Activated naive CD4-positive, alpha-beta T cell treated with anti-CD3 and anti-CD28 coated beads for 36 hours (primary cell): ENCODE measurements around the gene PRAC1. TPM values are rescaled to one million over a fixed set of nuclear protein-coding genes. Genes with fewer than 3 reads are reported as not detected.

Source experiments
- CTCF ChIA-PET: fragments of 350-600 bp; sonication (Branson Sonifier 250); formaldehyde crosslinking; loops from one replicate; lab custom pipeline; 2021; ENCODE audit warnings: antibody characterized with exemption; lab: Charles Lee
- DNase-seq: peaks from one replicate; pipeline ENCODE4 v3.0.0-alpha.2; 2020
- H3K27ac Mint-ChIP-seq: one replicate; pipeline ENCODE4 v1.8.0; 2021; ENCODE audit warnings: mild to moderate bottlenecking, mixed read lengths
- H3K27me3 Mint-ChIP-seq: one replicate; pipeline ENCODE4 v1.8.0; 2021; ENCODE audit warnings: low read depth, mixed read lengths
- H3K36me3 Mint-ChIP-seq: one replicate; pipeline ENCODE4 v1.8.0; 2021; ENCODE audit warnings: low read depth, mixed read lengths
- H3K4me1 Mint-ChIP-seq: one replicate; pipeline ENCODE4 v1.8.0; 2021; ENCODE audit warnings: low read depth, mixed read lengths
- H3K4me3 Mint-ChIP-seq: one replicate; pipeline ENCODE4 v1.8.0; 2021; ENCODE audit warnings: mild to moderate bottlenecking, moderate library complexity, mixed read lengths
- H3K9me3 Mint-ChIP-seq: one replicate; pipeline ENCODE4 v1.8.0; 2021; ENCODE audit warnings: mixed read lengths
- intact Hi-C: fragments of 100-400 bp; cut with micrococcal nuclease; formaldehyde crosslinking; loops from one replicate; pipeline ENCODE4 v1.15.1; 2023
- total RNA-seq, 2 experiments: library from RNA; stranded (reverse); gene quantifications; one replicate each; pipeline ENCODE4 v1.2.3, GENCODE V29; 2021

PRAC1 gene
- total RNA-seq, 2 experiments from 2014 or later, result not detected

DNA sequence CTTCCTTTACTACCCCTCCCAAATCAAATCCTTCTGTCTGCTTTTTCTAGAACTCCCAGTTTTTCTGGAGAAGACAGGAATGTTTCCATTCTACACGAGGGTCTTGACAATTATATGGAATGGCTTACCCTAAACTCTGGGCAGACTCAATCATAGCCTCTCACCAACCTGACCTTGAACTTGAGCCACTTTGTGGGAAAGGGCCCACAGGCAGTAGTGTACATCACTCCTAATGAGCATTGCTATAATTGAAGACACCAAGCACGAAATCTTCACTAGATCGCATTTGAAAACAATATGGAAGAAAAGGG, 7.9 kb upstream of the PRAC1 start:
- intact Hi-C loops, result no loop called here
- CTCF ChIA-PET, result no interaction called here

DNA sequence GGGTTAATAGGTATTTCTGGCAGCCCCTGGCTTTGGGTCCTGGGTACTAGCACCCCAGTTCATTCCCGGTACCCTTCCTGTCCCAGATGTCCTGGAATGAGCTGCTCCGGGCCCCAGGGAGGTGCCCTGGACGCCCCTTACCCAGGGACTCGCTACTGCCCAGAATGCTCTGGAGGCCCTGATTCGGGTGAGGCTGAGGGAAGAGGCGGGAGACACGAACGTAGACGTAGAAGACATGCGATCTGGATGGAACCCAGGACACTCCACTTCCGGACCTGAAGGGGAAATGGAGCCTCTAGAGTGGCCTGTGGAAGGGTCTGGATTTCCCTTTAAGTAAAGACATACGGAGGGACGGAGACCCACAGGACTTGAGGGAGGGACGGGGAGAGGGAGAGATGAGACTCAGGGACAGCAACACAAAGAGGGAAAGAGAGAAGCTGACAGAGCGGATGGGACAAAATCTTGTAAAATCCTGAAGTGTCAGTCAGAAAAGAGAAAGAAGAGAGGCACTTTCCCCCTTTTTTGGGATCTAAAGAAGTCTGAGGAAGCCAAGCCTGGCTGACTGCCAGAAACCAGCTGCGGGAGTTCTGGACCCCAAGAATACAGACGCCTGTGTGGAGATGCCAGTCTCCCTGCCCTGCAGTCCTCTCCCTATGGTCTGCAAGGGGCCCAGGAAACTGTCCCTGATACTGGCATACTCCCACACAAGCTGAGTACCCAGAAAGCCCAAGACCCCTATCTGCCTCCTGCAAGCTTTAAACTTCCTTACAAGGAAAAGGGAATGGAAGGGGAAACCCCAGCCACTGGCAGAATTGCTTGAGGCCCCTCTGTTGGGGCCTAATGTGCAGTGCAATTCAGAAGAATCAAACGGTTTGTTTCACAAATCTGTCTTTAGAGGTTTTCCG, 7.3 kb upstream of the PRAC1 start:
- H3K27me3 Mint-ChIP-seq, result peaks cover 86% of the 10 kb centered on the region
- no peaks in the 10 kb centered on the region for H3K36me3 Mint-ChIP-seq
- DNase-seq, result no peak
- H3K4me1 Mint-ChIP-seq, result peaks cover 37% of the 10 kb centered on the region
- no peak overlapping the region for H3K4me3 Mint-ChIP-seq
- intact Hi-C loops, result loop anchor here (10.0 kb wide), 1 partner anchor 265 kb away; the partner anchor contains the start of gene IGF2BP1
- CTCF ChIA-PET, result no interaction called here
- no peaks in the 10 kb centered on the region for H3K9me3 Mint-ChIP-seq
- H3K27ac Mint-ChIP-seq, result no peak overlapping the region

More for the DNA sequence above, 7.9 kb upstream of the PRAC1 start:
- Mint-ChIP-seq H3K36me3 (no peaks in the 10 kb centered on the region), H3K27ac (no peak overlapping the region), H3K4me1 (peaks cover 31% of the 10 kb centered on the region), H3K4me3 (no peak overlapping the region), H3K9me3 (no peaks in the 10 kb centered on the region), H3K27me3 (peaks cover 87% of the 10 kb centered on the region)
- no peak for DNase-seq

DNA sequence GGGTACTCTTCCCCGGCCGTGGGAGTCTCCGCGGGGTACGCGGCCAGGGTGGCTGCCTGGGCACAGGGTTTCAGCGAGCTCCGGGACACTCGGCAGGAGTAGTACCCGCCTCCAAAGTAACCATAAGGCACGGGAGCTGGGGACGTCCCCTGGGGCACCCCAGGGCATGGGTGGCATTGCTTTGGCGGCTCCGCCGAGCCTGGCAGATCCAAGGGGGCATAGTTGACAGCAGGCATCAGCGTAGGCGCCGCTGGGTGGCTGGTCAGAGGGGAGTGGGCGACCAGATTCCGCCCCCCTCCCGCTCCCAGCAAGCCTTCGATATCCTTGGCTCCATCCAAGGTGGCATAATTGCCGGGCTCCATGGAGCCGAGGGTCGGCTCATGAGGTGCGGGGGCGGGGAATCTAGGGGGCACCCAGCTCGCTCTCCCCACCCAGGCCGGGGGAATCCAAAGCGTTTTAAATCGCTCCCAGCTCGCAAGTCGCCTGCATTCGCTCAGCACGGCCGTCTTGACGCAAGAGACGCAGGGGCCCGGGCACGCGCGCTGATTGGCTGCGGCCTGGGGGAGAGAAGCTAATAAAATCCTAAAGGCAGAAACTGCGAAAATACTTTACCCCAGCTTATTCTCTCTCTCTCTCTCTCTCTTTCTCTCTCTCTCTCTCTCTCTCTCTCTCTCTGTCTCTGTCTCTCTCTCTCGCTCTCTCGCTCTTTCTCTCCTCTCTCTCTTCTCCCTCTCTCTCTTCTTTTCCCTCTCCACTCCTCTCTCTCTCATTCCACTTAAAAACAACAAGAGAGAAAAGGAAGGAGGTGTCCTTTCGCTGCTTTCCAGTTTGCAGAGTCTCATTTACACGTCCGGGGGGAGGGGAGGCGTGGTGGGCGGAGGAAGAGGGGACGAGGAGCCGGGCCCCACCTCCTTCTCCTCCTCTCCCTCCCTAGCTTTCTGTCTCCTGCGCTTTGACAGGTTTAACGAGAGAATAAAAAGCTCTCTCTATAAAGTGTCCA, 6.2 kb upstream of the PRAC1 start, which contains the start of gene HOXB13:
HOXB13 (minus strand) TSS at position 519 of the 1,000 bp plus-strand sequence; CDS start at position 362, 157 bp downstream.
- CTCF ChIA-PET, result interaction anchor here (0.7 to 1.5 kb wide), 5 partner anchors 9 to 156 kb away, joined by 3 to 5 read pairs (median 3); no protein-coding TSS in a partner anchor
- peak; percentile 56 for DNase-seq
- peaks cover 85% of the 10 kb centered on the region for H3K27me3 Mint-ChIP-seq
- peaks cover 40% of the 10 kb centered on the region for H3K4me1 Mint-ChIP-seq
- no peaks in the 10 kb centered on the region for H3K9me3 Mint-ChIP-seq
- intact Hi-C loops, result loop anchor here (10.0 kb wide), 1 partner anchor 266 kb away; the partner anchor contains the start of gene IGF2BP1
- no peaks in the 10 kb centered on the region for H3K36me3 Mint-ChIP-seq
- no peak within 1 kb of the TSS for H3K27ac Mint-ChIP-seq
- H3K4me3 Mint-ChIP-seq, result peak within 1 kb of the TSS; percentile 58

DNA sequence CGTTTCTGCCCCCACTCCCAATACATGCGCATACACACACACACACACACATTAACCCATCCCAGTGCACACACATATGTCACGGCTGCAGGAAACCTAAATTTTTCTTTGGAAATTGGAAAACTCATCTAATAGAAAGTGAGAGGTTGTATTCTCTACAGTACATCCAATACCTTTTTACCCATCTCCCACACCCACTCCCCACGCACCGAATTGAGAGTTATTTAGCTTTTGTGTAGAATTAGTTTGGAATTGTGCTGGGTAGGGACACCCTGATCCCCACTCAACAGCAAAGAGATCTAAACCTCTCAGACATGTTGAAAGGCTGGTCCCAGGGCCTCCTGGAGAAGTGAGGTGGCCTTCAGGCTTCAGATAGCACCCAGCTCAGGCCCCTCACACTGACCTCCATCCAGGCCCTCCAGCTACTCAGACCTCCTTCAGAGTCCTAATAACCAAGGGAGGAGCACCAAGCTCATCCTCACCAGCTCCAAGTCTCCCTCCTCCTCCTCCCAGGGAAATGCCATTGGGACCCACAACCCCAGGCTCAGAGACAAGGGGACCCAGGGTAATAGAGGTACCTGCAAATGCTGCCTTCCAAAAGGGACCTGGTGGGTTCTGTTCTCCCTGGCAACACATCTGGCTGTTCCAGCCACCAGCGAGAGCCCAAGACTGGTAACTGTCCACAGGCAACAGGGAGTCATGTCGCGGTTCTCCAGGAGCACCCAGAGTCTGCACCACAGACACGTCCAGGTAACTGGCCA, 5.3 kb upstream of the PRAC1 start:
- Mint-ChIP-seq H3K4me3 (no peak overlapping the region), H3K9me3 (no peaks in the 10 kb centered on the region), H3K27me3 (peaks cover 85% of the 10 kb centered on the region), H3K36me3 (no peaks in the 10 kb centered on the region), H3K27ac (no peak overlapping the region), H3K4me1 (peaks cover 43% of the 10 kb centered on the region)
- no peak for DNase-seq
- CTCF ChIA-PET, result interaction anchor here (1.3 to 1.5 kb wide), 2 partner anchors 8 to 24 kb away, joined by 4 to 5 read pairs; no protein-coding TSS in a partner anchor
- intact Hi-C loops, result loop anchor here (10.0 kb wide), 1 partner anchor 267 kb away; the partner anchor contains the start of gene IGF2BP1

DNA sequence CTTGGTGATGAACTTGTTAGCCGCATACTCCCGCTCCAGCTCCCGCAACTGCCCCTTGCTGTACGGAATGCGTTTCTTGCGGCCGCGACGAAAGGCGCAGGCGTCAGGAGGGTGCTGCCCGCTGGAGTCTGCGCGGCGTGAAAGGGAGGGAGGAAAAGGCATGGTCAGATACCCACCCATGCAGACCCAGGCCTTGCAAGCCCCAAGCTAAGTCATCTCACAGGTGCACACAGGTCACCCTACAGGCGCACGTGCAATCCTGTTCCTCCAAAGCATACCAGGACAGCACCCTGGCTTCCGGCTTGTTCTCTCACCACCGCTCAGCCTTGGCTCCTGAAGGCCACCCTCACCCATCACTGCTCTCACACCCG, 4.6 kb upstream of the PRAC1 start:
- H3K27me3 Mint-ChIP-seq, result peaks cover 85% of the 10 kb centered on the region
- intact Hi-C loops, result loop anchor here (10.0 kb wide), 1 partner anchor 268 kb away; the partner anchor contains the start of gene IGF2BP1
- no peak overlapping the region for H3K4me3 Mint-ChIP-seq
- no peak overlapping the region for H3K27ac Mint-ChIP-seq
- no peaks in the 10 kb centered on the region for H3K36me3 Mint-ChIP-seq
- no peak for DNase-seq
- CTCF ChIA-PET, result interaction anchor here (0.6 to 4.1 kb wide), 8 partner anchors 7 to 153 kb away, joined by 3 to 64 read pairs (median 4); no protein-coding TSS in a partner anchor
- peaks cover 42% of the 10 kb centered on the region for H3K4me1 Mint-ChIP-seq
- no peaks in the 10 kb centered on the region for H3K9me3 Mint-ChIP-seq

DNA sequence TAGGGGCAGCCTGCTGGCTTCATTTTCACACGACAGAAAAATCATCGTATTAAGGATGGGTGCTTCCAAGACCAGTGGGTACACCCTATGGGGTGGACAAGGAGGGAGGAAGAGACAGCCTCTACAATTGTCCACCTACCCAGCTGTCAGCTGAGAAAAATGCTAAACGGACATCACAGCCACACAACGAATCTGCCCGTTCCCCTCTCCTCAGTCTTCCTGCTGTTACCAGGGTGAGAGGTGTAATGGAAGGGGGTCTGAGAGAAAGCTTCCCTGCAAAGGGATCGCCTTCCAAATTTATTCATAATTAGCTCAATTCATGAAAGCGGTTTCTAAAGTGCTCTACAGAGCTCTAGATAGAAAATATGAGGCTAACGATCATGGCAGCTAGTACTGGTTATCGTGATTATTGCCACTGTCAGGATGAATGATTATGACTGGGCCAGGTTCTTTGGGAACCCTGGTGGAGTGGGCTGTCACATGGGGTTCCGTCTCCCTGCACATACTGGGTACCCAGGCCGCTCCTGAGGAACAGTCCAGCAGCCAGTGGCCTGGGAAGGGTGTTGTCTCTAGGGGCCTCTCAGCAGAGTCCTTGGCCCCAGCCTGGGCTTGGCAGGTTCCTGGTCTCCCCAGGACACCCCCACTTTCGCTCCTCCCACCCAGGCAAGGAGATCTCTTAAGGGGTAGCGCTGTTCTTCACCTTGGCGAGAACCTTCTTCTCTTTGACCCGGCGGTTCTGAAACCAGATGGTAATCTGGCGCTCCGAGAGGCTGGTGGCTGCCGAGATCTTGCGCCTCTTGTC, 4.0 kb upstream of the PRAC1 start:
- intact Hi-C loops, result loop anchor here (10.0 kb wide), 1 partner anchor 268 kb away; the partner anchor contains the start of gene IGF2BP1
- no peaks in the 10 kb centered on the region for H3K36me3 Mint-ChIP-seq
- CTCF ChIA-PET, result interaction anchor here (0.6 to 4.1 kb wide), 11 partner anchors 20 to 156 kb away, joined by 3 to 64 read pairs (median 4); no protein-coding TSS in a partner anchor
- H3K27me3 Mint-ChIP-seq, result peaks cover 88% of the 10 kb centered on the region
- no peaks in the 10 kb centered on the region for H3K9me3 Mint-ChIP-seq
- H3K27ac Mint-ChIP-seq, result no peak overlapping the region
- H3K4me1 Mint-ChIP-seq, result peaks cover 42% of the 10 kb centered on the region
- H3K4me3 Mint-ChIP-seq, result no peak overlapping the region
- DNase-seq, result no peak

DNA sequence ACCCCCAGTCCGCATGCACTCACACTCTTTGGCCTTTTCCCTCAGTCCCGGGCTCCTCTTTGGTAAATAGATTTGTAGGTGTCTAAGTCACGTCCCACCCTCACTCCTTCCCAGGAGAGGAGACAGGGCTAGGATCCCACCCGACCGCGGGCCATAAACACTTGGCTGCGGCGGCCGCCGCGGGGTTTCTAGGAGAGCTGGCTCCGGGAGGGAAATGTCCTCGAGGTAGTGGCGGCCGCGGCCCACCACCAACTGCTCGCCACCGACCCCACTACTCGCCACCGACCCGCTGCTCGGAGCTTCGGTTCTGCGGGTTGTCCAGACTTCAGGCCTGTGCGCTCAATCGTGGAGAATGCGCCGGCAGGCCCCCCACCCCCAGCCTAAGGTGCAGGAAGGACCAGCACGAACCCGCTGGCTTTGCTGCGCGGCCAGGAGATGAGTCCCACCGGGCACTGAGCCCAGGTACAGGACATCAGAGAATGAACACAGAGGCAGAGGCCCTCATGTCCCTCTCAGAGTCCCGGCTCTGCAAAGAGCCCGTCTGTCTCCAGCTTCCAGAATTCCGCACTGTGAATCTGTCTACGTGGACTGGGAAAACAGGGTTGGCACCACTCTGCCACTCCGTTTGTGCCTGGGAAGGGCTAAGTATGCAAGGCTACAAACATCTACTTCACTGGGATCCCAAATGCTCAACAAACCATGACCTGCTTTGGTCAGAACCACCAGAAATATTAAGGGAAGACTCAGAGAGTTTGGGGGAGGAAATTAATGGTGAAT, 3.2 kb upstream of the PRAC1 start:
- Mint-ChIP-seq H3K27me3 (peaks cover 92% of the 10 kb centered on the region), H3K36me3 (no peaks in the 10 kb centered on the region), H3K4me1 (peaks cover 42% of the 10 kb centered on the region), H3K9me3 (no peaks in the 10 kb centered on the region), H3K4me3 (peak overlapping the region; percentile 36), H3K27ac (no peak overlapping the region)
- no peak for DNase-seq
- CTCF ChIA-PET, result interaction anchor here (0.6 to 4.1 kb wide), 24 partner anchors 9 to 159 kb away, joined by 3 to 64 read pairs (median 8); no protein-coding TSS in a partner anchor
- intact Hi-C loops, result loop anchor here (2.0 to 10.0 kb wide), 3 partner anchors 23 to 269 kb away; partner anchors contain the start of gene IGF2BP1

DNA sequence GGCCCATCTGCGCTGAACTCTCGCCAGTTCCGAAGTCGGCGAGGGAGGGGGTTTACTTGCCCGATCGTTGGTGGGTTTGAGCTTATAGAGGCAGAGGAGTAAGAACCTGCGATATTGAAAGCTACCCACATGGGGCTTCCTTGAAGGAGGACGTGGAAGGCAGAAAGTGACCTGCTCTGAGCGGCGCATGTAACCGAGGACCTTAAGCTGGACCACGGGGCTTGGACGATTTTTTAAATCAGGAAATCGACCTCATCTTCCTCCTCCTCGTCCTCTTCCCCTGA, 2.6 kb upstream of the PRAC1 start:
- DNase-seq, result no peak
- Mint-ChIP-seq H3K4me3 (peak overlapping the region; percentile 36), H3K27me3 (peaks cover 92% of the 10 kb centered on the region), H3K36me3 (no peaks in the 10 kb centered on the region), H3K27ac (no peak overlapping the region), H3K4me1 (peaks cover 43% of the 10 kb centered on the region), H3K9me3 (no peaks in the 10 kb centered on the region)
- intact Hi-C loops, result loop anchor here (2.0 to 10.0 kb wide), 3 partner anchors 24 to 270 kb away; partner anchors contain the start of gene IGF2BP1
- CTCF ChIA-PET, result interaction anchor here (0.6 to 4.1 kb wide), 23 partner anchors 10 to 268 kb away, joined by 3 to 64 read pairs (median 8); no protein-coding TSS in a partner anchor

DNA sequence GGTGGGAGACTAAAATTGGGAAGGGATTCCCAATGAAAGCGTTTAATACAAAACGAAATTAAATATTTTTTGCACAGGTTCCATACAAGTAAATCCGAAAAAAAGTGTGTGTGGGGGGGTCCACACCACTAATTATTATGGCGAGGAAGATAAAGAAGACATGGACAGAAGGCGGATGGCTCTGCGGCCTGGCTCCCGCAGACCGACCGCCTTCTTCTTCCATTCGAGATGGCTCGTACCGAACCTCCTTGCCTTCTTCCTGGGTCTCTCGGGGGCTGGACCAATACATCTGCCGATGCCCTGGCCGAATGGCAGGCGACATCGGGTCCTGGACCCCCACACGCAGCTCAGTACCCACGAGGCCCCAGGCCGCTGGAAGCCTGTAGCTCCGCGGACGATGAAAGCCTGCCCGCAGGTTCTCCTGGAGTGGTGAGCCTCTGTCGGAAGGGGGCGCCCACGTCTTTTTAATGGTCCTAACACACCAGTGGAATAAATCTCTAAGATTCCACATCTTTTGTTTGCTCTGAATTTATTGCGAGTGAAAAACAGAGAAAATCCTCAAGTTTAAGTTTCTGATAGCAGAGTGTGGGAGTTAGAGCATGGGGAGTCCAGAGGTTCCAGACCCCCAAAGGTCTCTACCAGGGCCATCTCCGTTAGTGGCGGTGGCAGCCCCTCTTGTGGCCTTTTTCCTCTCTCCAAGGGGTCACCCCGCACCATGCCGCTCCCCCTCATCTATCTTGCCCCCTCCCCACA, 2.1 kb upstream of the PRAC1 start:
- Mint-ChIP-seq H3K27me3 (peaks cover 92% of the 10 kb centered on the region), H3K27ac (no peak overlapping the region), H3K9me3 (no peaks in the 10 kb centered on the region), H3K4me1 (peaks cover 43% of the 10 kb centered on the region), H3K4me3 (peak overlapping the region; percentile 57), H3K36me3 (no peaks in the 10 kb centered on the region)
- CTCF ChIA-PET, result interaction anchor here (0.5 to 4.1 kb wide), 41 partner anchors 8 to 1292 kb away, joined by 3 to 64 read pairs (median 5); no protein-coding TSS in a partner anchor
- DNase-seq, result peak; percentile 94
- intact Hi-C loops, result loop anchor here (1.0 to 10.0 kb wide), 7 partner anchors 24 to 308 kb away; partner anchors contain the start of genes HOXB7 and IGF2BP1
